Esophagus squamous epithelium (tissue), 4 donors: ENCODE results near the gene ACSF3.

Experiments
- CTCF ChIP-seq, 6 experiments: fragments of 450-650 bp in 4 of 6; fragments of 200-600 bp in 2 of 6; sonication (generic) in 2 of 6; IDR thresholded peaks; one replicate each; pipeline ENCODE4 v1.5.1; 2016 to 2019; ENCODE audit warnings: antibody characterized with exemption in 6 of 6, mild to moderate bottlenecking in 4 of 6, moderate library complexity in 4 of 6
- POLR2A ChIP-seq, 4 donors: fragments of 450-650 bp; IDR thresholded peaks; one replicate each; pipeline ENCODE4 v1.6.1; 2017; ENCODE audit warnings: antibody characterized with exemption in 4 of 4, mild to moderate bottlenecking in 4 of 4, moderate library complexity in 3 of 4

- no peak for TF ChIP-seq POLR2A (IDR thresholded peaks at IDR 0.05)
- no peak for TF ChIP-seq CTCF (IDR thresholded peaks at IDR 0.05)
These were observed 45.4 kb upstream of the ACSF3 start for GRCh38 chr16:89048090-89048725.
